Inferior parietal cortex (tissue), 1 donor: ENCODE measurements around the gene RAD52.

Experiments
- DNase-seq: peaks from one replicate; pipeline ENCODE4 v3.0.0-alpha.2; 2016; ENCODE audit errors: extremely low spot score

RAD52 gene

GRCh38 chr12:870378-870777 is 79.1 kb downstream of the RAD52 start:
- no peak for DNase-seq

DNA sequence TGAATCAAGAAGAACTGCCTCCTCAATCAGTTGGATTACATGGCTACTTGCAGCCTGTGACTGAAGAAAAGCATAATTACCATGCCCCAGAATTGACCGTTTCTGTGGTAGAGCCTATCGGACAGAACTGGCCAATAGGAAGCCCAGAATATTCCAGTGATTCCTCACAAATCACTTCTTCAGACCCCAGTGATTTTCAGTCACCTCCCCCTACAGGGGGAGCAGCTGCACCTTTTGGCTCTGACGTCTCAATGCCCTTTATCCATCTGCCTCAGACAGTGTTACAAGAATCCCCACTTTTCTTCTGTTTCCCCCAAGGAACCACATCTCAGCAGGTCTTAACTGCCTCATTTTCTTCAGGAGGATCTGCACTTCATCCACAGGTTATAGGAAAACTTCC is 80.8 kb downstream of the RAD52 start:
- no peak for DNase-seq

GRCh38 chr12:867905-868304 is 81.6 kb downstream of the RAD52 start:
- DNase-seq, result no peak

DNA sequence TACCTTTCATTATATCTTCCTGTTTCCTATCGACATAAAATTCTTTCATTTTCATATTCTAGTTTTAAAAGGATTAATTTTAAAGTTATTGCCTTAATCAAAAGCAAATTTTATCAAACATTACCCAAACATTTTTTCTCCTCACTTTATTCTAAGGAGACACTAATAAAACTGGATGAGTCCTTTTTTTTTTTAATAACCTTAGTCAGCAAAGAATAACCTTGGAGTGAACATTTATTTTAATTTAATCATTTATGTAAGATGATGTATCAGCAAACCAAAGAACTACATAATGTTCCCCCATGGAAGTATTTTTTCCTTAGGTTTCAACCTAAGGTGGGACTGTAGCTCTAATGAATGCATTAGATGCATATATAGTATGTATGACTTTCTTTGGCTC is 83.9 kb downstream of the RAD52 start:
- DNase-seq, result no peak

DNA sequence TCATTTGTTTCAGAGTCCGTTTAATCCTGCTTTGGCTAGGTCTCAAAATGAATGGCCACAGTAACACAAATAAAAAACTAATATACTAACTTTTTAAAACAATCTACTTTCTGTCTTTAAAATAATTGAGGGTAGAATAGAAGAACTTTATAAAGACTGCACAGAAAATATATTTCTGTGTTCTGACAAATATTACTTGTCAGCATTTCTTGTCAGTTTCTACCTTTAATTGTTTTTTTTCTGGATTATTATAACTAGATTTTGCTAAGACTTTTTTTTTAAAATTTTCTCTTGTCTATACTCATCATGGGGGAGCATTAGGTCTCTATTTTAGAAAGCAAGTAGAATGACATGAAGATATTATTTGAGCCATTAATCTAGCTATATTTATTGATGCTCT is 86.2 kb downstream of the RAD52 start:
- DNase-seq, result no peak

DNA sequence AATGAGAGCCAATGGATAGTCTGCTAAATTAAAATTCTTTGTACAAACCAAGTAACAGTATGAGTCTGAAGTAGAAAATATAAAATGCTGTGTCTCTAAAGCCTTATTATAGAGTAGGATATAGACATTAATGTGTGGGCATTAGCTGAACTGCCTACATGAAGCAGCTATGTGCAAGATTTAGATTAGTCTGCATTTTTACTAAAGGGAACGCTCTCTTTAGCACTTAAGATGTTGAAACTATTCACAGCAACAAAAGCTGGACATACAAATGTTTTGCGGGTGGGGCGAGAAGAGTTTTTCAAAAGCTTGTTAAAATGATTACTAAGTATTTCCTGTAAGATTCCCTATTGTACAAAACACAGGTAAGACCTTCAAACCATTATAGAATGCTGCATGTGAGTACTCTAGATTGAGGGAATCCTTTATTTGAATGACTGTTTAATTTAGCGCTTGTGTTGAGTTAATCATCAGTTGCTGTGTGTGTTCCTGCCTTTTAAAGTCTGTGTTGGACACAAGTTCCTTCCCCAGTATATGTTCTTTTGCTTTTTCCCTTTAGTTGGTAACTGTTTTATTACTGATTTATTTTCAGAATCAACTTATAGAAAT is 87.1 kb downstream of the RAD52 start:
- no peak for DNase-seq
